Effector memory CD4-positive, alpha-beta T cell (primary cell): ENCODE data around the gene PDCD6IP.
"Not testable (repeated sequence)": the region's sequence is repeated elsewhere in the genome, so short reads cannot be mapped to it uniquely, and the experiment has no call there.

Source experiments
- DNase-seq, 3 donors: peaks; one replicate each; pipeline ENCODE4 v3.0.0-alpha.2; 2020
- H3K27ac ChIP-seq: 2 replicates; pipeline ENCODE4 v1.7.0; 2013; ENCODE audit warnings: mild to moderate bottlenecking, low read length, moderate library complexity; ENCODE audit not compliant: insufficient read depth, poor library complexity, severe bottlenecking
- H3K27me3 ChIP-seq: replicated peaks from 2 replicates; pipeline ENCODE4 v1.7.0; 2013; ENCODE audit warnings: mild to moderate bottlenecking, low read length; ENCODE audit not compliant: insufficient read depth, control insufficient read depth, poor library complexity, severe bottlenecking
- H3K36me3 ChIP-seq: 2 replicates; pipeline ENCODE4 v1.7.0; 2013; ENCODE audit warnings: mild to moderate bottlenecking, low read length, moderate library complexity; ENCODE audit not compliant: control insufficient read depth, insufficient read depth
- H3K4me1 ChIP-seq: 2 replicates; pipeline ENCODE4 v1.7.0; 2013; ENCODE audit warnings: low read length, mild to moderate bottlenecking; ENCODE audit not compliant: control insufficient read depth, insufficient read depth, poor library complexity, severe bottlenecking
- H3K4me3 ChIP-seq: 2 replicates; pipeline ENCODE4 v1.7.0; 2013; ENCODE audit warnings: low read length, low read depth, mild to moderate bottlenecking; ENCODE audit not compliant: insufficient read depth, poor library complexity, severe bottlenecking
- H3K9me3 ChIP-seq: 2 replicates; pipeline ENCODE4 v1.7.0; 2013; ENCODE audit warnings: mild to moderate bottlenecking, low read length, moderate library complexity; ENCODE audit not compliant: control insufficient read depth

Gene PDCD6IP

GRCh38 chr3:33777996-33778395 lies 20.4 kb upstream of the PDCD6IP start:
- H3K4me1 ChIP-seq, result no peaks in the 10 kb centered on the region
- DNase-seq, result no peak

GRCh38 chr3:33779751-33780150 lies 18.7 kb upstream of the PDCD6IP start:
- no peaks in the 10 kb centered on the region for H3K4me1 ChIP-seq
- no peak overlapping the region for H3K27ac ChIP-seq
- no peak for DNase-seq
- no peaks in the 10 kb centered on the region for H3K9me3 ChIP-seq
- H3K4me3 ChIP-seq, result no peak overlapping the region
- no peaks in the 10 kb centered on the region for H3K36me3 ChIP-seq
- H3K27me3 ChIP-seq, result no peaks in the 10 kb centered on the region

More at GRCh38 chr3:33777996-33778395, 20.4 kb upstream of the PDCD6IP start:
- H3K27me3 ChIP-seq, result no peaks in the 10 kb centered on the region
- no peak overlapping the region for H3K27ac ChIP-seq
- H3K36me3 ChIP-seq, result no peaks in the 10 kb centered on the region
- no peak overlapping the region for H3K4me3 ChIP-seq
- H3K9me3 ChIP-seq, result no peaks in the 10 kb centered on the region

- not testable (repeated sequence) for H3K36me3 ChIP-seq, H3K27ac ChIP-seq, DNase-seq, H3K4me1 ChIP-seq, H3K4me3 ChIP-seq, H3K9me3 ChIP-seq, H3K27me3 ChIP-seq
Observed at GRCh38 chr3:33781413-33781812, 17.0 kb upstream of the PDCD6IP start.

- H3K27ac ChIP-seq, result no peak overlapping the region
- H3K4me1 ChIP-seq, result peaks cover 4% of the 10 kb centered on the region
- no peaks in the 10 kb centered on the region for H3K27me3 ChIP-seq
- H3K9me3 ChIP-seq, result no peaks in the 10 kb centered on the region
- DNase-seq, result no peak
- no peak overlapping the region for H3K4me3 ChIP-seq
- no peaks in the 10 kb centered on the region for H3K36me3 ChIP-seq
Observed at GRCh38 chr3:33786565-33787327, 11.7 kb upstream of the PDCD6IP start.

- DNase-seq, result peak; percentile 17 to 33 (median 21)
- H3K27me3 ChIP-seq, result no peaks in the 10 kb centered on the region
- no peak overlapping the region for H3K4me3 ChIP-seq
- H3K36me3 ChIP-seq, result no peaks in the 10 kb centered on the region
- H3K9me3 ChIP-seq, result no peaks in the 10 kb centered on the region
- no peak overlapping the region for H3K27ac ChIP-seq
- H3K4me1 ChIP-seq, result peaks cover 4% of the 10 kb centered on the region
Observed at GRCh38 chr3:33787328-33788009, 11.0 kb upstream of the PDCD6IP start.

GRCh38 chr3:33789183-33789954 lies 9.1 kb upstream of the PDCD6IP start:
- peaks cover 4% of the 10 kb centered on the region for H3K4me1 ChIP-seq
- H3K36me3 ChIP-seq, result no peaks in the 10 kb centered on the region
- no peak for DNase-seq
- H3K27ac ChIP-seq, result no peak overlapping the region
- no peaks in the 10 kb centered on the region for H3K27me3 ChIP-seq
- H3K4me3 ChIP-seq, result no peak overlapping the region
- H3K9me3 ChIP-seq, result no peaks in the 10 kb centered on the region

- H3K4me3 ChIP-seq, result no peak overlapping the region
- no peak for DNase-seq
- H3K36me3 ChIP-seq, result no peaks in the 10 kb centered on the region
- no peak overlapping the region for H3K27ac ChIP-seq
- H3K4me1 ChIP-seq, result peaks cover 4% of the 10 kb centered on the region
- no peaks in the 10 kb centered on the region for H3K9me3 ChIP-seq
- no peaks in the 10 kb centered on the region for H3K27me3 ChIP-seq
Observed at GRCh38 chr3:33790091-33790490, 8.3 kb upstream of the PDCD6IP start.

- no peaks in the 10 kb centered on the region for H3K36me3 ChIP-seq
- H3K27ac ChIP-seq, result no peak overlapping the region
- no peaks in the 10 kb centered on the region for H3K27me3 ChIP-seq
- no peak overlapping the region for H3K4me3 ChIP-seq
- H3K9me3 ChIP-seq, result no peaks in the 10 kb centered on the region
- no peak for DNase-seq
- peaks cover 4% of the 10 kb centered on the region for H3K4me1 ChIP-seq
Observed at GRCh38 chr3:33791477-33792166, 6.8 kb upstream of the PDCD6IP start.

- Histone ChIP-seq H3K9me3 (no peaks in the 10 kb centered on the region), H3K27ac (no peak overlapping the region), H3K36me3 (no peaks in the 10 kb centered on the region), H3K4me1 (peaks cover 2% of the 10 kb centered on the region), H3K27me3 (no peaks in the 10 kb centered on the region), H3K4me3 (no peak overlapping the region)
- no peak for DNase-seq
Observed at GRCh38 chr3:33792167-33792892, 6.1 kb upstream of the PDCD6IP start.
